Endothelial cell (in vitro differentiated cells): ENCODE data around the gene CCDC59. TPM values are rescaled to one million over a fixed set of nuclear protein-coding genes. Genes with fewer than 3 reads are reported as not detected.

Experiments
- DNase-seq: peaks from one replicate; pipeline ENCODE4 v3.0.0; 2021; ENCODE audit warnings: low spot score
- H3K27ac Mint-ChIP-seq: one replicate; pipeline ENCODE4 v1.8.0; 2021; ENCODE audit warnings: mixed read lengths, inconsistent platforms; ENCODE audit not compliant: unreplicated experiment
- H3K27me3 Mint-ChIP-seq: one replicate; pipeline ENCODE4 v1.8.0; 2021; ENCODE audit warnings: mild to moderate bottlenecking, moderate library complexity, mixed read lengths, inconsistent platforms; ENCODE audit not compliant: unreplicated experiment
- H3K36me3 Mint-ChIP-seq: one replicate; pipeline ENCODE4 v1.8.0; 2021; ENCODE audit warnings: mild to moderate bottlenecking, low read depth, mixed read lengths, inconsistent platforms; ENCODE audit not compliant: unreplicated experiment
- H3K4me1 Mint-ChIP-seq: one replicate; pipeline ENCODE4 v1.8.0; 2021; ENCODE audit warnings: mild to moderate bottlenecking, mixed read lengths, inconsistent platforms; ENCODE audit not compliant: unreplicated experiment
- H3K4me3 Mint-ChIP-seq: one replicate; pipeline ENCODE4 v1.8.0; 2021; ENCODE audit warnings: mild to moderate bottlenecking, mixed read lengths, inconsistent platforms; ENCODE audit not compliant: unreplicated experiment
- H3K9me3 Mint-ChIP-seq: one replicate; pipeline ENCODE4 v1.8.0; 2021; ENCODE audit warnings: mixed read lengths, inconsistent platforms; ENCODE audit not compliant: unreplicated experiment
- long read RNA-seq: library from polyadenylated mRNA; unstranded; transcript quantifications from one replicate; pipeline ENCODE4 v2.0.0, GENCODE V29; 2020; ENCODE audit not compliant: unreplicated experiment
- total RNA-seq: library from RNA; stranded (reverse); fragmentation: NEBNext Ultra II Directional; extraction: Animal tissue kit (Norgen Biotek cat#: 25700); gene quantifications from one replicate; pipeline ENCODE4 v1.2.1, GENCODE V29; 2021; ENCODE audit not compliant: unreplicated experiment
- TF ChIP-seq, protein P1 (sequence below): fragments of 200-600 bp; sonication (generic); IDR thresholded peaks from one replicate; pipeline ENCODE4 v1.5.0; 2021; ENCODE audit warnings: antibody characterized with exemption; ENCODE audit not compliant: unreplicated experiment

The CCDC59 gene
- total RNA-seq, result 27.7 TPM
- long read RNA-seq, partial matches to known transcripts, result 2 of 10 reads
- long read RNA-seq, other reads (novel, unspliced or antisense), result 1 of 10 reads

DNA sequence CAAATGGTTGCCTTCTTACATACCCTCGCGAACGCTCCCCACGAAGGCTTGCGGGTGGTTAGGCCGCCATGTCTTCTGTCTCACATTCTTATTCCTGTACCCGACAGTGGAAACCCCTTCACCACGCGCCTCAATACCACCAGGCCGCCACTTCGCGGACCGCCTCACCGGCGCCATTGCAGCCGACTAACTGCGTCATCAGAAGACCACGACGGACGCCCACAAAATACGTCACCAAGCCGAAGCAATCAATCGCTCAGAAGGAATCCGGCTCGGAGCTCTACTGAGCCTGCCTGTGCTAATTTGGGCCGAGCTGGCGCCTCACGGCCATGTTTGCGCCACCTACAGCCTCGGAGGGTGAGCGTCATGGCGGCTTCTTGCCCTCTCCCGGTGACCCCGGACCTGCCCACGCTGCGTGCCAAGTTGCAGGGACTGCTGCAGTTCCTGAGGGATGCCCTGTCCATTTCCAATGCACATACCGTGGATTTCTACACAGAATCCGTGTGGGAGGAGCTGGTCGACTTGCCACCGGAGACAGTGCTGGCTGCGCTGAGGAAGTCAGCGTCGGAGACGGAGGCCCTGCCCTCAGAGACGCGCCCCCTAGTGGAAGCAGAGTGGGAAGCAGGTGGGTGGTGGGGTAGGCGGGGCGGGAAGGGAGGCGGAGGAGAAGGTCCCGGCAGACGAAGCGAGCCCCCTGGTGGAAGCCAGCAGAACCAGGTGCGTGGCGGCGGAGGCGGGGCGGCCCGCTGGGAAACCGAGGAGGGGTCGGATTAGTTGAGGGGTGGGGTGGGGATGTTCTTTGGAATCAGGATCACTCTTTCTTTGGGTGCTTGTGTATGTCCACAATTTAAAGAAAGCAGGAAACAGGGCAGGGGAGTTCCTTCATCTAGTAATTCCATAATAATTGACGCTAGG, at the start of gene CCDC59, which contains the start of gene METTL25:
Gene CCDC59, minus strand, starts transcription at position 188 of the 915 bp plus-strand sequence. Its CDS starts 11 bp downstream, at position 177.
Gene METTL25, plus strand, starts transcription at position 330 of the 915 bp plus-strand sequence. Its CDS starts 37 bp downstream, at position 367.
- TF ChIP-seq, protein P1, sequence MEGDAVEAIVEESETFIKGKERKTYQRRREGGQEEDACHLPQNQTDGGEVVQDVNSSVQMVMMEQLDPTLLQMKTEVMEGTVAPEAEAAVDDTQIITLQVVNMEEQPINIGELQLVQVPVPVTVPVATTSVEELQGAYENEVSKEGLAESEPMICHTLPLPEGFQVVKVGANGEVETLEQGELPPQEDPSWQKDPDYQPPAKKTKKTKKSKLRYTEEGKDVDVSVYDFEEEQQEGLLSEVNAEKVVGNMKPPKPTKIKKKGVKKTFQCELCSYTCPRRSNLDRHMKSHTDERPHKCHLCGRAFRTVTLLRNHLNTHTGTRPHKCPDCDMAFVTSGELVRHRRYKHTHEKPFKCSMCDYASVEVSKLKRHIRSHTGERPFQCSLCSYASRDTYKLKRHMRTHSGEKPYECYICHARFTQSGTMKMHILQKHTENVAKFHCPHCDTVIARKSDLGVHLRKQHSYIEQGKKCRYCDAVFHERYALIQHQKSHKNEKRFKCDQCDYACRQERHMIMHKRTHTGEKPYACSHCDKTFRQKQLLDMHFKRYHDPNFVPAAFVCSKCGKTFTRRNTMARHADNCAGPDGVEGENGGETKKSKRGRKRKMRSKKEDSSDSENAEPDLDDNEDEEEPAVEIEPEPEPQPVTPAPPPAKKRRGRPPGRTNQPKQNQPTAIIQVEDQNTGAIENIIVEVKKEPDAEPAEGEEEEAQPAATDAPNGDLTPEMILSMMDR, result peak; percentile 96
- Mint-ChIP-seq H3K36me3 (no peaks in the 10 kb centered on the region), H3K27me3 (peaks cover 4% of the 10 kb centered on the region), H3K9me3 (no peaks in the 10 kb centered on the region), H3K4me1 (peaks cover 13% of the 10 kb centered on the region), H3K4me3 (peak within 1 kb of the TSS; percentile 100), H3K27ac (peak within 1 kb of the TSS; percentile 100)
- DNase-seq, result peak; percentile 99

GRCh38 chr12:82407481-82407880, 49.3 kb upstream of the CCDC59 start:
- no peak overlapping the region for H3K27ac Mint-ChIP-seq
- H3K9me3 Mint-ChIP-seq, result no peaks in the 10 kb centered on the region
- no peaks in the 10 kb centered on the region for H3K4me1 Mint-ChIP-seq
- H3K36me3 Mint-ChIP-seq, result no peaks in the 10 kb centered on the region
- H3K27me3 Mint-ChIP-seq, result no peaks in the 10 kb centered on the region
- no peak overlapping the region for H3K4me3 Mint-ChIP-seq
- DNase-seq, result no peak
- TF ChIP-seq, protein P1, result no peak

- no peaks in the 10 kb centered on the region for H3K27me3 Mint-ChIP-seq
- H3K27ac Mint-ChIP-seq, result no peak overlapping the region
- TF ChIP-seq, protein P1, result no peak
- no peaks in the 10 kb centered on the region for H3K4me1 Mint-ChIP-seq
- DNase-seq, result no peak
- H3K36me3 Mint-ChIP-seq, result no peaks in the 10 kb centered on the region
- H3K9me3 Mint-ChIP-seq, result no peaks in the 10 kb centered on the region
- H3K4me3 Mint-ChIP-seq, result no peak overlapping the region
These were observed 48.5 kb upstream of the CCDC59 start for GRCh38 chr12:82406651-82407050.

- Mint-ChIP-seq H3K9me3 (no peaks in the 10 kb centered on the region), H3K27ac (no peak overlapping the region), H3K27me3 (no peaks in the 10 kb centered on the region), H3K4me3 (no peak overlapping the region), H3K36me3 (no peaks in the 10 kb centered on the region), H3K4me1 (no peaks in the 10 kb centered on the region)
- DNase-seq, result no peak
- TF ChIP-seq, protein P1, result no peak
These were observed 42.6 kb upstream of the CCDC59 start for GRCh38 chr12:82400819-82401218.

DNA sequence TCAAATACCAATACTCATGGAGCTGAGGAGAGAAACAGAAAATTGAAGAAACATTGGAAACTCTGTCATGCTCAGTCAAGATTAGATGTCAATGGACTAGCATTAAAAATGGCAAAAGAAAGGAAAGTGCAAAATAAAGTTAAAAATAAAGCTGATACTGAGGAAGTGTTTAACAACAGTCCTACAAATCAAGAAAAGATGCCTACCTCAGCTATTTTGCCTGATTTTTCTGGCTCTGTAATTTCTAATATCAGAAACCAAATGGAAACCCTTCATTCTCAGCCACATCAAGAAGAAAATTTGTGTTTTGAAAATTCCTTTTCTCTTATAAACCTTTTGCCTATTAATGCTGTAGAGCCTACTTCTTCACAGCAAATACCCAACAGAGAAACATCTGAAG, 40.7 kb upstream of the CCDC59 start:
- H3K27ac Mint-ChIP-seq, result no peak overlapping the region
- TF ChIP-seq, protein P1, result no peak
- no peak for DNase-seq
- H3K36me3 Mint-ChIP-seq, result no peaks in the 10 kb centered on the region
- H3K9me3 Mint-ChIP-seq, result no peaks in the 10 kb centered on the region
- no peaks in the 10 kb centered on the region for H3K4me1 Mint-ChIP-seq
- H3K27me3 Mint-ChIP-seq, result no peaks in the 10 kb centered on the region
- H3K4me3 Mint-ChIP-seq, result no peak overlapping the region
